Activated CD8-positive, alpha-beta T cell treated with anti-CD3 and anti-CD28 coated beads, Interleukin-2, amount 10 ng/mL, durations not matched to agents 7 days and 5 days (primary cell): ENCODE data around the gene ICA1L. TPM values are rescaled to one million over a fixed set of nuclear protein-coding genes. Genes with fewer than 3 reads are reported as not detected.
A peak's percentile ranks its signal among the peaks of the same experiment; 100 is the strongest.

Experiments
- ATAC-seq: fragments of 150-1000 bp; cut with Tn5 transposase; one replicate; pipeline ENCODE4 v1.10.0; 2021; ENCODE audit warnings: moderate library complexity
- CTCF ChIA-PET: fragments of 350-600 bp; sonication (Branson Sonifier 250); formaldehyde crosslinking; loops from one replicate; lab custom pipeline; 2021; ENCODE audit warnings: antibody characterized with exemption; lab: Charles Lee
- POLR2A ChIA-PET: fragments of 350-600 bp; sonication (Branson Sonifier 250); formaldehyde crosslinking; loops from one replicate; lab custom pipeline; 2021; ENCODE audit warnings: antibody characterized with exemption; lab: Charles Lee
- DNase-seq: peaks from one replicate; pipeline ENCODE4 v3.0.0-alpha.2; 2020
- H3K27ac Mint-ChIP-seq: one replicate; pipeline ENCODE4 v1.8.0; 2021; ENCODE audit warnings: mild to moderate bottlenecking, mixed read lengths
- H3K27me3 Mint-ChIP-seq: one replicate; pipeline ENCODE4 v1.8.0; 2021; ENCODE audit warnings: low read depth, mixed read lengths
- H3K36me3 Mint-ChIP-seq: one replicate; pipeline ENCODE4 v1.8.0; 2021; ENCODE audit warnings: low read depth, mixed read lengths
- H3K4me1 Mint-ChIP-seq: one replicate; pipeline ENCODE4 v1.8.0; 2021; ENCODE audit warnings: low read depth, mixed read lengths
- H3K4me3 Mint-ChIP-seq: one replicate; pipeline ENCODE4 v1.8.0; 2021; ENCODE audit warnings: mild to moderate bottlenecking, mixed read lengths
- H3K9me3 Mint-ChIP-seq: one replicate; pipeline ENCODE4 v1.8.0; 2022; ENCODE audit warnings: mixed read lengths; ENCODE audit not compliant: insufficient read depth
- total RNA-seq, 2 experiments: library from RNA; stranded (reverse); gene quantifications; one replicate each; pipeline ENCODE4 v1.2.3, GENCODE V29; 2021

The ICA1L gene
- total RNA-seq, 2 experiments from 2014 or later: 5.1 TPM

- ChIA-PET CTCF (no interaction called here), POLR2A (interaction anchor here (0.7 kb wide), 1 partner anchor 29 kb away, joined by 3 read pairs; no protein-coding TSS in a partner anchor)
- Mint-ChIP-seq H3K4me1 (peaks cover 12% of the 10 kb centered on the region), H3K27me3 (no peaks in the 10 kb centered on the region), H3K27ac (no peak overlapping the region), H3K4me3 (no peak overlapping the region), H3K9me3 (peaks cover 3% of the 10 kb centered on the region), H3K36me3 (peaks cover 29% of the 10 kb centered on the region)
- no peak for DNase-seq
- ATAC-seq: no peak
Observed at GRCh38 chr2:202757339-202757738, 114.2 kb downstream of the ICA1L start.

- ATAC-seq (no peak), DNase-seq (no peak)
- H3K36me3 Mint-ChIP-seq: peaks cover 25% of the 10 kb centered on the region
- peaks cover 5% of the 10 kb centered on the region for H3K9me3 Mint-ChIP-seq
- H3K27me3 Mint-ChIP-seq: no peaks in the 10 kb centered on the region
- ChIA-PET POLR2A (no interaction called here), CTCF (no interaction called here)
- no peak overlapping the region for H3K27ac Mint-ChIP-seq
- H3K4me1 Mint-ChIP-seq: peaks cover 8% of the 10 kb centered on the region
- no peak overlapping the region for H3K4me3 Mint-ChIP-seq
Observed at GRCh38 chr2:202756598-202756997, 115.0 kb downstream of the ICA1L start.

- no peak for ATAC-seq
- peaks cover 5% of the 10 kb centered on the region for H3K4me1 Mint-ChIP-seq
Observed at GRCh38 chr2:202754936-202755335, 116.6 kb downstream of the ICA1L start.

GRCh38 chr2:202752071-202752470 is 119.5 kb downstream of the ICA1L start:
- no peak overlapping the region for H3K4me3 Mint-ChIP-seq
- CTCF ChIA-PET: interaction anchor here (0.5 to 1.5 kb wide), 3 partner anchors 96 to 119 kb away, joined by 3 to 4 read pairs (median 4); no protein-coding TSS in a partner anchor
- H3K27ac Mint-ChIP-seq: no peak overlapping the region
- peaks cover 9% of the 10 kb centered on the region for H3K36me3 Mint-ChIP-seq
- DNase-seq: no peak
- POLR2A ChIA-PET: interaction anchor here (1.1 kb wide), 1 partner anchor 118 kb away, joined by 3 read pairs; no protein-coding TSS in a partner anchor
- peaks cover 5% of the 10 kb centered on the region for H3K4me1 Mint-ChIP-seq
- no peaks in the 10 kb centered on the region for H3K27me3 Mint-ChIP-seq
- no peak for ATAC-seq
- H3K9me3 Mint-ChIP-seq: peaks cover 5% of the 10 kb centered on the region

More at GRCh38 chr2:202754936-202755335, 116.6 kb downstream of the ICA1L start:
- POLR2A ChIA-PET: no interaction called here
- H3K36me3 Mint-ChIP-seq: peaks cover 21% of the 10 kb centered on the region
- CTCF ChIA-PET: interaction anchor here (1.0 kb wide), 1 partner anchor 84 kb away, joined by 3 read pairs; no protein-coding TSS in a partner anchor
- H3K27ac Mint-ChIP-seq: no peak overlapping the region
- H3K27me3 Mint-ChIP-seq: no peaks in the 10 kb centered on the region
- H3K4me3 Mint-ChIP-seq: no peak overlapping the region
- peaks cover 5% of the 10 kb centered on the region for H3K9me3 Mint-ChIP-seq
- no peak for DNase-seq

GRCh38 chr2:202750763-202751427 is 120.7 kb downstream of the ICA1L start:
- CTCF ChIA-PET: interaction anchor here (1.3 to 1.5 kb wide), 2 partner anchors 120 to 162 kb away, joined by 3 to 4 read pairs; no protein-coding TSS in a partner anchor
- DNase-seq (no peak), ATAC-seq (no peak)
- peaks cover 5% of the 10 kb centered on the region for H3K4me1 Mint-ChIP-seq
- peaks cover 9% of the 10 kb centered on the region for H3K9me3 Mint-ChIP-seq
- H3K27ac Mint-ChIP-seq: peak overlapping the region; percentile 37
- no peak overlapping the region for H3K4me3 Mint-ChIP-seq
- H3K27me3 Mint-ChIP-seq: no peaks in the 10 kb centered on the region
- H3K36me3 Mint-ChIP-seq: peaks cover 10% of the 10 kb centered on the region
- POLR2A ChIA-PET: interaction anchor here (1.1 kb wide), 1 partner anchor 117 kb away, joined by 3 read pairs; no protein-coding TSS in a partner anchor

- peaks cover 7% of the 10 kb centered on the region for H3K4me1 Mint-ChIP-seq
- H3K4me3 Mint-ChIP-seq: no peak overlapping the region
- CTCF ChIA-PET: no interaction called here
- POLR2A ChIA-PET: interaction anchor here (0.6 kb wide), 1 partner anchor 1589 kb away, joined by 3 read pairs; no protein-coding TSS in a partner anchor
- peaks cover 10% of the 10 kb centered on the region for H3K9me3 Mint-ChIP-seq
- H3K27ac Mint-ChIP-seq: no peak overlapping the region
- DNase-seq (no peak), ATAC-seq (no peak)
- no peaks in the 10 kb centered on the region for H3K27me3 Mint-ChIP-seq
- H3K36me3 Mint-ChIP-seq: peaks cover 18% of the 10 kb centered on the region
Observed at GRCh38 chr2:202749477-202749876, 122.1 kb downstream of the ICA1L start.

GRCh38 chr2:202743613-202744012 is 128.0 kb downstream of the ICA1L start:
- ChIA-PET CTCF (interaction anchor here (0.9 kb wide), 1 partner anchor 9 kb away, joined by 6 read pairs; no protein-coding TSS in a partner anchor), POLR2A (no interaction called here)
- peaks cover 43% of the 10 kb centered on the region for H3K36me3 Mint-ChIP-seq
- no peak overlapping the region for H3K4me3 Mint-ChIP-seq
- DNase-seq (no peak), ATAC-seq (no peak)
- peaks cover 32% of the 10 kb centered on the region for H3K9me3 Mint-ChIP-seq
- H3K27ac Mint-ChIP-seq: no peak overlapping the region
- H3K4me1 Mint-ChIP-seq: peaks cover 2% of the 10 kb centered on the region
- no peaks in the 10 kb centered on the region for H3K27me3 Mint-ChIP-seq

GRCh38 chr2:202736826-202737225 is 134.7 kb downstream of the ICA1L start:
- ChIA-PET POLR2A (no interaction called here), CTCF (no interaction called here)
- Mint-ChIP-seq H3K27ac (no peak overlapping the region), H3K9me3 (peaks cover 17% of the 10 kb centered on the region), H3K36me3 (peaks cover 33% of the 10 kb centered on the region), H3K27me3 (no peaks in the 10 kb centered on the region), H3K4me1 (peaks cover 5% of the 10 kb centered on the region), H3K4me3 (no peak overlapping the region)
- DNase-seq (no peak), ATAC-seq (no peak)

GRCh38 chr2:202726070-202726469 is 145.5 kb downstream of the ICA1L start:
- H3K9me3 Mint-ChIP-seq: peaks cover 5% of the 10 kb centered on the region
- H3K27ac Mint-ChIP-seq: no peak overlapping the region
- POLR2A ChIA-PET: no interaction called here

GRCh38 chr2:202723746-202724145 is 147.8 kb downstream of the ICA1L start:
- no peaks in the 10 kb centered on the region for H3K27me3 Mint-ChIP-seq
- POLR2A ChIA-PET: no interaction called here
- no peak overlapping the region for H3K4me3 Mint-ChIP-seq
- H3K9me3 Mint-ChIP-seq: no peaks in the 10 kb centered on the region
- H3K27ac Mint-ChIP-seq: no peak overlapping the region
- CTCF ChIA-PET: no interaction called here
- no peak for DNase-seq
- H3K36me3 Mint-ChIP-seq: peaks cover 16% of the 10 kb centered on the region
- ATAC-seq: no peak
- no peaks in the 10 kb centered on the region for H3K4me1 Mint-ChIP-seq

More at GRCh38 chr2:202726070-202726469, 145.5 kb downstream of the ICA1L start:
- H3K27me3 Mint-ChIP-seq: no peaks in the 10 kb centered on the region
- no peak overlapping the region for H3K4me3 Mint-ChIP-seq
- peaks cover 26% of the 10 kb centered on the region for H3K36me3 Mint-ChIP-seq
- H3K4me1 Mint-ChIP-seq: no peaks in the 10 kb centered on the region
- CTCF ChIA-PET: interaction anchor here (0.9 kb wide), 1 partner anchor 9 kb away, joined by 3 read pairs; no protein-coding TSS in a partner anchor
- DNase-seq (no peak), ATAC-seq (no peak)
